ES-I3 (cell line): Measurements from ENCODE around the gene TSPAN12.

Experiments used
- H3K36me3 ChIP-seq: 2 replicates; pipeline ENCODE4 v1.6.1; 2013; ENCODE audit warnings: mild to moderate bottlenecking, low read length, control low read depth, moderate library complexity; ENCODE audit not compliant: insufficient read depth
- H3K4me1 ChIP-seq: 2 replicates; pipeline ENCODE4 v1.6.1; 2013; ENCODE audit warnings: mild to moderate bottlenecking, control low read depth, low read length; ENCODE audit not compliant: insufficient read depth
- H3K9ac ChIP-seq: 2 replicates; pipeline ENCODE4 v1.6.1; 2013; ENCODE audit warnings: low read depth, mild to moderate bottlenecking, low read length, moderate library complexity
- H3K9me3 ChIP-seq: 2 replicates; pipeline ENCODE4 v1.6.1; 2013; ENCODE audit warnings: mild to moderate bottlenecking, low read length, moderate library complexity; ENCODE audit not compliant: control insufficient read depth, insufficient read depth

TSPAN12 gene

DNA sequence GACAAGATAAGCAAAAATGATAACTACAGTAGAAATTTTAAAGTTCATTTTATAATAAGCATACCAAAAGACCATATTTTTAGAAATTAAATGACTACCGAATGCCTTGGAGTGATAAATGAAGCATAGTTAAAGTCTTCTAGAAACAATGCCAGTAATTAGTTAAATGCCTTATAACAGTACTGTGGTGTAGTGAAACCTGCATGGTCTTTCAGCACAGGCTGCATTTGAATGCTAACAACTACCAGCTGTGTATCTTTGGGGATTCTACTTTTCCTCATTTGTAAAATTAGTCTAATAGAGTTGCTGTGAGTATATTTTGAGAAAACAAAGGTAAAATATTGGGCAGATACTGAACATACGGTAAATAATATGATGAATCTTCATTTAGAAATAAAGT, 25.1 kb downstream of the TSPAN12 start:
- Histone ChIP-seq H3K4me1 (peaks cover 22% of the 10 kb centered on the region), H3K9ac (no peak overlapping the region), H3K9me3 (no peaks in the 10 kb centered on the region), H3K36me3 (no peaks in the 10 kb centered on the region)

DNA sequence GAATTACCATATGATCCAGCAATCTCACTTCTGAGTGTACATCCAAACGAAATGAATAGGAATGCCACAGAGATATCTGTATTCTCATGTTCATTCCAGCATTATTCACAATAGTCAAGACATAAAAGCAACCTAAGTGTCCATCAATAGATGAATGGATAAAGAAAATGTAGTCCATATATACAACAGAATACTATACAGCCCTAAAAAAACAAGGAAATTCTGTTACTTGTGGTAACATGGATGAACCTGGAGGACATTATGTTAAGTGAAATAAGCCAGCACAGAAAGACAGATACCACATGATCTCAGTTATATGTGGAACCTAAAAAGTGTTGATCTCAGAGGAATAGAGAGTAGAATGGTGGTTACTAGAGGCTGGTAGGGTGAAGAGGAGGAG, 26.7 kb downstream of the TSPAN12 start:
- peaks cover 11% of the 10 kb centered on the region for H3K4me1 ChIP-seq
- H3K9me3 ChIP-seq: no peaks in the 10 kb centered on the region
- H3K9ac ChIP-seq: no peak overlapping the region

GRCh38 chr7:120829487-120829886, 28.5 kb downstream of the TSPAN12 start:
- H3K36me3 ChIP-seq: no peaks in the 10 kb centered on the region
- peaks cover 8% of the 10 kb centered on the region for H3K4me1 ChIP-seq
- no peak overlapping the region for H3K9ac ChIP-seq
- H3K9me3 ChIP-seq: no peaks in the 10 kb centered on the region

More for the DNA sequence above, 26.7 kb downstream of the TSPAN12 start:
- H3K36me3 ChIP-seq: no peaks in the 10 kb centered on the region

DNA sequence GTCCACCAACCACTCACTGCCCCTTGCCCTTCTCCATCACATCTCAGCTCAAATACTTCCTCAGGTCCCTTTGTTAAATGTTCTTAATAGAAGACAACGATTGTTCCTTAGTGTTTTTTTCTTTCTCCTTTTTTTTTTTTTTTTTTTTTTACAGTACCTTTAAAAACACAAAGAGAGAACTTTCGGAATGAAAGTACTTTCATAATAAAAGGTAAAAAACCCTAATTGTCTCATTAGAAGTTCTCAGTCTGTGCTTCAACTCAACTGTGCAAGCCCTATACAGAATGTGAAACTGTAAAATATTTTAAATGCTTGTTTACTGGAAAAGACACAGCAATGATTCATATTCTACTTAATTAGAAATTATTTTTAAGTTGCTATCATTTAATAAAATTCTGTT, 29.4 kb downstream of the TSPAN12 start:
- Histone ChIP-seq H3K9ac (no peak overlapping the region), H3K36me3 (no peaks in the 10 kb centered on the region), H3K4me1 (peaks cover 6% of the 10 kb centered on the region), H3K9me3 (no peaks in the 10 kb centered on the region)

DNA sequence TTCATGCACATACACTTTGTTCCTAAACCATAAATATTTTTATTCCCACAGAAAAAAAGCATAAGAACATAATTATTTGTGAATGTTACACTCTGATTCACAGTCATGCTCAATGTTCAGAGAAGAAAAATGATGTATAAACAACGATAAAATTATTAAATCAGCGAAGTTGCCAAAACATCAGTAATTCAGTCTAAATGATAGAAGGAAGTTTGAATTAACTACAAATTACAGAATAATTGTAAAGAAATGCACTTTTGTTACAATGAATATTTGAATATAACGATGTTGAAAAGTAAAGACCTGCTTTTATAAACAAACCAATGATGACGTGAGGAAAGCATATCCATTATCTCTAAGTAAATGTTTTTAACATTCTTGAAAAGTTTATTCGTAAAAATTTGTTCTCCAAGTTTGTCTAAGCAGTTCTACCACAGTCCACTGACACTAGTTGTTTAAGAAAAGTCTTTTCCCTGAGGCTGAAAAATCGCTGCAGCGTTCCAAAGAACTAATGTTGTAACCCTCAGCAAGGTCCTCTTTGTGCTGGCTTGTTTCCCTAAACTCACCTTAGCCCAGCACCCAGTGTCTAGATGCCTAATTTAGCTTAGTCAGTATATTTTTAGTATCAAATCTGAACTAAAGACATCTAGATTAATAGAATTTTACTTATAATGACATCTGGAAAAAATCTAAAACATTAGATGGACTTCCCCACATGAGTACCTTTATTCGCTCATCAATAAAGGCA, 30.4 kb downstream of the TSPAN12 start:
- Histone ChIP-seq H3K9me3 (no peaks in the 10 kb centered on the region), H3K4me1 (peaks cover 4% of the 10 kb centered on the region; the same call in 1 of the 2 replicates), H3K36me3 (no peaks in the 10 kb centered on the region), H3K9ac (no peak overlapping the region)

DNA sequence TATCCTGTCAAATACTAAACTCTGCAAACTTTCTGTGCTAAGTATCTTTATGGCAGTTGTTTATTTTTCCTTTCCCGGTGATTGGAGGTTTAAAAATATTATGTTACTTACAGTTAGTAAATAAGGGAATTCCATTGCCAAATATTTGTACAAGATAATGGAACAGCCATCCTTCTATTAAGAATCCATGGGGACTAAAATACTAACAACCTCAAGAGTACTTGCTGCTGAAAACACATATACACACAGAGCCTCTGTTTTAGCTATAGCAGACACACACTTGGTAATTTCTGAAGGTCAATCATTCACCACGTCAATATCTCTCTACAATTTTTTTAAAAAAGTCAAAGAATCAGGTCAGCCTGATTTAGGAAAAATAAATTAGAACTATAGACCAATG, 32.4 kb downstream of the TSPAN12 start:
- no peaks in the 10 kb centered on the region for H3K9me3 ChIP-seq
- no peaks in the 10 kb centered on the region for H3K4me1 ChIP-seq
- H3K36me3 ChIP-seq: no peaks in the 10 kb centered on the region
- H3K9ac ChIP-seq: no peak overlapping the region

DNA sequence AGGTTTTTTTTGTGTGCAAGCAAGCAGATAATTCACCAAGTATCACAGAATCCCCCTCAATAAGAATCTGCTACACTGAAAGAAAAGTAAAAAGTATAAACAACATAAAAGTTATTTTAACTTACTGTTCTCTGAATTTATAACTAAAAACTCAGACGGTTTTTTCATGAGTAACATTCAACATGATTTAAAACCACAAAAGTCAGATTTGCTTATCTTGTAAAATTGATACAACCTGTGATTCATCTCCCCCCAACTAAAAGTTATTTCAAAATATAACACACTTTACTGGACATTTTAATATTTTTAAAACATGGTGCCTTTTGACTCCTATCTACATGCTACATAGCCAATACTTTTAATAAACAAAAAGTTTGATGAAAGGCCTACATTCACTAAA, 32.8 kb downstream of the TSPAN12 start:
- Histone ChIP-seq H3K36me3 (no peaks in the 10 kb centered on the region), H3K9me3 (no peaks in the 10 kb centered on the region), H3K9ac (no peak overlapping the region), H3K4me1 (no peaks in the 10 kb centered on the region)

DNA sequence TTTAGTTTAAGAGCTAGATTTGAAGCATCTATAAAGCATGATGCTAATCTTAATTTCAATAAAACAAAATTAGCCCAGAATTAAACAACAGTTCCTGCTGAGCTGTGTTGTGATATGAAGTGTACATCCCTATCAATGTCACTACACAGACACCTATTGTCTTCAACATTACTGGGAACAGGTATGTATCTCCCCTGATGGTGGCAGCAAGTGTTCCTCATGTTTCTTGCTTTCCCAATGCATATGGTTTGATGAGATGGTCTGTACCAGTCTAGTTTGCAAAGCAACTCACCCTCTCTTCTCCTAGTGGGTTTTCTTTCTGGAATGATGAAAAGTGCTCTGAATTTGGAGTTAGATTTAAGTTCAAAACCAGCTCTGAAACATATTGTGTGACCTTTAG, 38.1 kb downstream of the TSPAN12 start:
- H3K4me1 ChIP-seq: peaks cover 4% of the 10 kb centered on the region; the same call in 1 of the 2 replicates

DNA sequence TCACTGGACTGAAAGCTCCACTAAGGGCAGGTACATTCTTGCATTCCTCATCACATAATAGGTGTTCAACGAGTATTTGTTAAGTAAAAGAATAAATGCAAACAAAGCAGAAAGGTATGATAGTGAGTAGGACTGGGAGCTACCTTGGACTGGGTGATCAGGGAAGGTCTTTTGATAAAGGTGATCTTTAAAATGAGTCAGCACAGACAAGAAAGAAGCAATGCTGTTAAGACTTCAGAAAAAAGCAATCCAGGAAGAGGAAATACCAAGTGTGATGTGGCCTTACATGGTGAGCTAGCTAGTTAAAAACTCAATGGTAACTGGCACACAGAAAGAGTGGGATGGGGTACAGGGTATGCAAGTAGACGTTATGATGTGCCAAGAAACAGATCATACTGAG, 40.1 kb downstream of the TSPAN12 start:
- Histone ChIP-seq H3K36me3 (no peaks in the 10 kb centered on the region), H3K4me1 (peaks cover 4% of the 10 kb centered on the region; the same call in 1 of the 2 replicates)

More for the DNA sequence above, 38.1 kb downstream of the TSPAN12 start:
- Histone ChIP-seq H3K9ac (no peak overlapping the region), H3K9me3 (no peaks in the 10 kb centered on the region), H3K36me3 (no peaks in the 10 kb centered on the region)

GRCh38 chr7:120814253-120814939, 43.5 kb downstream of the TSPAN12 start:
- Histone ChIP-seq H3K4me1 (peaks cover 4% of the 10 kb centered on the region; the same call in 1 of the 2 replicates), H3K36me3 (no peaks in the 10 kb centered on the region), H3K9ac (no peak overlapping the region), H3K9me3 (no peaks in the 10 kb centered on the region)

More for the DNA sequence above, 40.1 kb downstream of the TSPAN12 start:
- H3K9me3 ChIP-seq: no peaks in the 10 kb centered on the region
- no peak overlapping the region for H3K9ac ChIP-seq

- Histone ChIP-seq H3K9me3 (no peaks in the 10 kb centered on the region), H3K9ac (no peak overlapping the region), H3K36me3 (no peaks in the 10 kb centered on the region), H3K4me1 (peaks cover 4% of the 10 kb centered on the region; the same call in 1 of the 2 replicates)
These were observed 44.2 kb downstream of the TSPAN12 start for GRCh38 chr7:120813546-120814252.

- Histone ChIP-seq H3K4me1 (peaks cover 2% of the 10 kb centered on the region; the same call in 1 of the 2 replicates), H3K36me3 (no peaks in the 10 kb centered on the region), H3K9ac (no peak overlapping the region), H3K9me3 (no peaks in the 10 kb centered on the region)
These were observed 44.9 kb downstream of the TSPAN12 start for GRCh38 chr7:120813089-120813488.

DNA sequence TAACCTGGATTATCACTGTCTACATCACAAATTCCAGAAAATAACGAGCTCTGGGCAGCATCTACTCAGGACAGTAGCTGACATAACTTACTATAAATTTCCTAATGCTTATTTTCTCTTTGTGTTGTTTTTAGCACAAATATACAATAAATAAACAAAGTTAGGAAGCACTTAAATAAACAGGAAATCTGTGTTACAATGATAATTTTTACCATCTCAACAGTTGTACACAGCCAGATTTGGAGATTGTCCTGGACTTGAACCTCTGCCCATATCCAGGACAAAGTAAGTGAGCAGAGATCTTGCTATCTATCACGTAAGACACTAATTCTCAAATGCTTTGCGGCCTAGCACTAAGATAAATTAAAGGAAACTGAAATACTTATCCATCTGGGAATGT, 48.7 kb downstream of the TSPAN12 start:
- Histone ChIP-seq H3K9ac (no peak overlapping the region), H3K4me1 (no peaks in the 10 kb centered on the region), H3K9me3 (no peaks in the 10 kb centered on the region), H3K36me3 (no peaks in the 10 kb centered on the region)

GRCh38 chr7:120807390-120807789, 50.6 kb downstream of the TSPAN12 start:
- H3K9ac ChIP-seq: no peak overlapping the region
- H3K9me3 ChIP-seq: no peaks in the 10 kb centered on the region
- H3K4me1 ChIP-seq: no peaks in the 10 kb centered on the region
- H3K36me3 ChIP-seq: no peaks in the 10 kb centered on the region
